NCI-H1092 treated with DMSO at 0.1 percent for 48 hours (cell line): ENCODE results near the gene NHSL2.

Experiments
- DNase-seq: peaks from one replicate; lab custom pipeline; 2025; lab: John Stamatoyannopoulos, UW

NHSL2 gene

DNA sequence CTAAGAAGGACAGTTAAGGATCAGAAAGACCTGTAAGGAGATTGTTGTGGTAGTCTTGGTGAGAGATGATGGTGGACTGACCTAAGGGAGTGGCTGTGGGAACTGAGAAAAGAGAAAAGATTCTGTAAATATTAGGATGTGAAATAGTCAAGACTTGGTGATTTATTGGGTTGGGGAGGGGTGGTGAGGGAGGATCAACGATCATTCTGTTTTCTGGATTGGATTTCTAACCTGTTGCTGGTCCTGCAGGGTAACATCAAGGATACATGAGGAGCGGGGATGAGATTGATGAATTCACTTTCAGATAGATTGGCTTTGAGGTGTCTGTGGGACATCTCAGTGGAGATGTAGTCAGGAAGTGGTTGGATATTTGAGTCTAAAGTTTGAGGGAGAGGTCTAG lies 272.3 kb downstream of the NHSL2 start:
- no peak for DNase-seq

DNA sequence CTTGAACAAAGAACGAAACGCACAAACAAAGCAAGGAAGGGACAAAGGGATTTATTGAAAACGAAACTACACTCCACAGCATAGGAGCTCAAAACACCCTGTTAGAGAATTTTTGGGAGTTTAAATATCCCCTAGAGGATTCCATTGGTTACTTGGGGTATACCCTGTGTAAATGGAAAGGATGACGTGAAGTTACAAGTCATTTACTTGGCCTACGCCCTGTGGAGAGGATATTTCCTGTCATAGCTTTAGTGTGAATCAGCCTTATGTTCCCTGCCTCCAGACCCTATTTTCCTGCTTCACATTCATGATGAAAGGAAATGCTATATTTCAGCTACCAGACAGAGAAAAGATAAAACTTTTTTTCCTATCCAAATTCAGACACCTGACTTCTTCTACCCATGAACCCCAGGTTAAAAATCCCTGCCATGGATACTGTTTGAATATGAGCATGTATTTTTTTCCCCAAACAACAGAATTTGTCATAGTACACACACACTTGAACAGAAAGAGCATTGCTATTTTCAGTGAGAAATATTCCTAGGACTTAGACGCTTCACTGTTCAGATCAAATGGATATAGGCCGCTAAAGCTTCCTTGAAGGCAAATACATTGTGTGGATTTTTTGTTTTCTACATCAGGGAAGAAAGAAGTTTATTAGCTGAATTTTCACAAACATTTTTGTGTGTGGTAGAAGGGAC lies 291.3 kb downstream of the NHSL2 start:
- DNase-seq: no peak
